Activated CD8-positive, alpha-beta memory T cell treated with anti-CD3 and anti-CD28 coated beads for 4 hours (primary cell): Measurements from ENCODE around the gene CYP26A1.

ENCODE experiments used
- DNase-seq, 2 donors: peaks; one replicate each; pipeline ENCODE4 v3.0.0-alpha.2; 2020; ENCODE audit warnings: low read depth in 2 of 2

The CYP26A1 gene

DNA sequence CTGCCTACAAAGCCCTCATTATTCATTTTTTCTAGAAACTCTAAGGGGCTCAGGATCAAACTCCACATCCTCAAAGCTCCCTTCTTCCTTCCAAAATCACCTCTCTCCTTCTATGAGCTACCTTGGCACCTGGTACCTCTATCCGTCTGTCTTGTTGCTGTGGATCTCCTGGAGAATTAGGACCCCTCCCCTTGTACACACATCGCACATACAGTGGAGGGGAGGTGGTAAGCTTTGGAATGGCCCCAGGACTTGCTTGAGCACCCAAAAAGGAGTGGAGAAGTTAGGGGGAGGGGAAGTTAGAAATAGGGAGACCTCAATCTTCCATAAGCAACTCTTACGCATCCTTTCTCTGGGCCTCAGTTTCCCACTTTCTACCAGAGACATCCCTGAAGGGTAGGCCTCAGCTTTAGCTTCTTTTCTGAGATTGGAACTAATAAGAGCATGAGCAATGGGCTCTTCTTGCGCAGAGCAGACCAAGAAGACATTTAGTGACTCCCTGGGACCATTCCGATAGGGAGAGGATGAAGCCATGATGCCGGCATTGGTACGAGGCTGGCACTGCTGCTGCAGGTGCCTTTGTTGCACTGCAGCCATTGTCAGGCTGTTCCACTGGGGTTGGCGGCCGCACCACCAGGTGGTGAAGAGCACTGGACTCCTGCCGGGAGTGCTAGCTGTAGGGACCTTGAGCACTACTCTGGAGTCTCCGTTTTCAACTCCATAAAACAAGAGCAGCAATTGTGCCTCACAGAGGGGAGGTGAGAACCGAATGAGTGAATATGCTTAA is 8.6 kb upstream of the CYP26A1 start:
- DNase-seq, result no peak

- no peak for DNase-seq
Measured at GRCh38 chr10:93065675-93066543, 7.8 kb upstream of the CYP26A1 start.

DNA sequence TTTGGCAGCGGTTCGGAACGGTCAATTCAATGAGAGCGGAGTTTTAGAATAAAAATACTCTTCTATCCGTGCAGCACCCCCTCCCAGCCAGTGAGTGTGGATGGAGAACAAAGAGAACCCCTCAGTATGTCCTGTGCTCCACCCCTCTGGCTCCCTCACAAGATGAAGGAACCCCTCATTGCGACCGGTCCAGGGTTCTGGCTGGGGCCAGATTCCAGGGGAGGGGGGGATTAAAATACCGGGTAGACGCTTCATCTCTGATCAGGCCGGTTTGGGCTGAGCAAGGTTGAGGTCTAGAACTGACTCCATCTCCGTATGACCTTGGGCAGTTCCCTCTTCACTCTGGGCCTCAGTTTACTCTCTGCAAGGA is 7.2 kb upstream of the CYP26A1 start:
- no peak for DNase-seq

GRCh38 chr10:93067443-93068365 is 6.0 kb upstream of the CYP26A1 start:
- DNase-seq, result no peak

DNA sequence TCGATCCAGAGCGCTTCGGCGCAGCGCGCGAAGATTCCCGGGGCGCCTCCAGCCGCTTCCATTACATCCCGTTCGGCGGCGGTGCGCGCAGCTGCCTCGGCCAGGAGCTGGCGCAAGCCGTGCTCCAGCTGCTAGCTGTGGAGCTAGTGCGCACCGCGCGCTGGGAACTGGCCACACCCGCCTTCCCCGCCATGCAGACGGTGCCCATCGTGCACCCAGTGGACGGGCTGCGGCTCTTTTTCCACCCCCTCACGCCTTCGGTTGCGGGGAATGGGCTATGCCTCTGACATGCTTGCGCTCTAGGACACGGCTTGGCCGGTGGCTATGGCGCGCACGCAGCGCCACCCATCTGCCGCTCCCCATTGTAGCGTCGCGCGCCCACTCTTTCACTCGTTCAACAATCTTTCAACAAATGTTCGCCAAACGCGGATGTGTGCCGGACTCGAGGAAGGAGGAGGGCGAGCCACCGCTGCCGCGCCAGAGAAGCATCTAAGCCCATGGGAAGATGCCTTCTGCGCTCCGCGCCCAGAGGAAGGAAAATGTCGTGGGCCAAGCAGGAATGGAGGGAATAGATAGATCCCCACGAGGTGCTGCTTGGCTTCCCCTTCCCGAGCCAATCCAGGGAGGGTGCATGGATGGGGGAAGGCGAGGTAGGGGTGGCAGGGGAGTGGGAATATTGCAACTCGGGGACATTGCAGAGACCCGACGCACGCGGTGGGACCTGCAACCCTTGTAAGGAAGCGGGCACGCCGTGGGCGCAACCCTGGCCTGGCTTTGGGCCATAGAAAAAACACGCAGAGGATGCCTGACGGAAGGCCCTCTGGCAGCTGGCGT is 5.1 kb upstream of the CYP26A1 start:
- DNase-seq, result no peak

GRCh38 chr10:93069245-93069561 is 4.5 kb upstream of the CYP26A1 start:
- no peak for DNase-seq

- no peak for DNase-seq
Measured at GRCh38 chr10:93070378-93071176, 3.1 kb upstream of the CYP26A1 start.

- no peak for DNase-seq
Measured at GRCh38 chr10:93071177-93071472, 2.6 kb upstream of the CYP26A1 start.

GRCh38 chr10:93071674-93072224 is 1.9 kb upstream of the CYP26A1 start:
- DNase-seq, result no peak

GRCh38 chr10:93072225-93072712 is 1.4 kb upstream of the CYP26A1 start:
- no peak for DNase-seq

GRCh38 chr10:93072713-93073538 is 767 bp upstream of the CYP26A1 start:
- DNase-seq, result no peak

DNA sequence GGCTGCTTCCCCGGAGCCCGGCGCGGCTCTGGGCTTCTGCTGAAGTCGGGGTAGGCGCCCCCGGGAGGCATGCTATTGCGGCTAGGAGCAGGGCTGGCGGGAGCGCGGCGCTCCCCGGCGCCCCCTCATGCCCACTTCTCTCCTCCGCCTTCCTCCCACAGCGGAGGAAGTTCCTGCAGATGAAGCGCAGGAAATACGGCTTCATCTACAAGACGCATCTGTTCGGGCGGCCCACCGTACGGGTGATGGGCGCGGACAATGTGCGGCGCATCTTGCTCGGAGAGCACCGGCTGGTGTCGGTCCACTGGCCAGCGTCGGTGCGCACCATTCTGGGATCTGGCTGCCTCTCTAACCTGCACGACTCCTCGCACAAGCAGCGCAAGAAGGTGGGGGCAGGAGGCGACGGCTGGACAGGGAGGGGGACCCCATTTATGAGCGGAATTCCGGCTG is 479 bp downstream of the CYP26A1 start:
- DNase-seq, result no peak

- no peak for DNase-seq
Measured at GRCh38 chr10:93074597-93075368, 1.1 kb downstream of the CYP26A1 start.

GRCh38 chr10:93075369-93076221 is 1.9 kb downstream of the CYP26A1 start:
- DNase-seq, result no peak

GRCh38 chr10:93076871-93077270 is 3.2 kb downstream of the CYP26A1 start:
- no peak for DNase-seq

DNA sequence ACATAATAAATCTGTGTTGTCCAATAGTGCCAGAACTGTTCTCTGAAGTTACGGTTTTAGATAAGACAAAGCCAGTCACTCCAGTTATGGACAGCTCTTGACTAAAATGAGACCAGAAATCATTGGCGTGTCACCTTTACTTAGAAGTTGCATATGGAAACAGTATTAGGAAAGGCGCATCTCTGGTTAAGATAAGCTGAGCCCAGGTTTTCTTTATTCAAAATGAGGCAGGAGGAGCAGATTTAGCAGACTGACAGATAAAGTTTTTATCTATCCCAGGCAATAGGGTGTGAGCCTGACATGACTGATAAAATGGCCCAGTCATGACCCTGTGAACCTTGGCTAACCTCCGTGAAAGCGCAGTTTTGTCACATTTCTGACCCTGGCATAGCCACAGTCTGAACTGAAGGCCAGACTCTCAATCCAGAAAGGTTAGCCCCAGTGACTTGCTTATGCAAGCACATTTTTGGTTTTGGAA is 4.2 kb downstream of the CYP26A1 start:
- no peak for DNase-seq

- no peak for DNase-seq
Measured at GRCh38 chr10:93079663-93080349, 6.1 kb downstream of the CYP26A1 start.
